GM23248 (cell line): ENCODE measurements around the gene PRR33.

ENCODE experiments used
- EZH2 ChIP-seq: fragments of 200-600 bp; sonication (generic); IDR thresholded peaks from 2 replicates; pipeline ENCODE4 v1.6.1; 2018; ENCODE audit warnings: antibody characterized with exemption, mild to moderate bottlenecking; ENCODE audit not compliant: insufficient read depth, poor library complexity, severe bottlenecking
- EZH2phosphoT487 ChIP-seq: fragments of 200-600 bp; sonication (generic); IDR thresholded peaks from 2 replicates; pipeline ENCODE4 v1.6.1; 2018; ENCODE audit warnings: antibody characterized with exemption, moderate library complexity, mild to moderate bottlenecking, low read depth; ENCODE audit not compliant: insufficient read depth

DNA sequence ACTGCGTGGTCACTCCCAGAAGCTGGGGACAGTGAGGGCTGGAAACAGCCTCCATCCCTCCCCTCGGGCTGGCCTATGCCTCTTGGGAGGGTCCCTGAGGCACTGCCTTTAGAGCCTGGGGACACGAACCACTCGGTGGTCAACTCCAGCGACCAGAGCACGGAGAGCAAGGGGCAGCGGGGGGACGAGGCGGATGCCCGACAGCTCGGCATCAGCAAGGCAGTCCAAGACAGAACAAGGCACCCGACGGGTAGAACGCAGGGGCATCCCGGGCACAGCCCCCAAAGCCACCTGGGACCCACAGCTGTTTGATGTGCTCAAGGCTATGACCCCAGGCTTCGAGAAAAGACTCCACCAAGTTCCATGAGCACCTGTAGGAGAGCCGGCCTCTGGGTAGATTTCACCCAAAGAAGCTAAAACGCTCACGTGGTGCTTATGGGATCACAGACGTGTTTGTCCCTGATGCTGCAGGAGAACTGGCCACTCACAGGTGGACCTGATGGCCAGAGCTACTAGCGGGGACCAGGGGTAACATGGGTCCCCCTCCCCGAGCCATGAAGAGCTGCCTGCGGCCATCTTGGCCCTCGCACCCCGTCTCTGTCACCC, 39.3 kb downstream of the PRR33 start:
- no peak for TF ChIP-seq EZH2
- no peak for TF ChIP-seq EZH2phosphoT487
